Mononuclear cell (primary cell): ENCODE measurements around the gene PHB1. TPM values are rescaled to one million over a fixed set of nuclear protein-coding genes. Genes with fewer than 3 reads are reported as not detected.
A peak's percentile ranks its signal among the peaks of the same experiment; 100 is the strongest.
"Not testable (repeated sequence)": the region's sequence is repeated elsewhere in the genome, so short reads cannot be mapped to it uniquely, and the experiment has no call there.

Experiments
- H3K27me3 ChIP-seq: 2 replicates; pipeline ENCODE4 v1.6.0; 2011; ENCODE audit warnings: low read length, control low read depth; ENCODE audit not compliant: insufficient read depth
- H3K4me1 ChIP-seq: 2 replicates; pipeline ENCODE4 v1.5.1; 2011; ENCODE audit warnings: mild to moderate bottlenecking, low read length, control low read depth; ENCODE audit not compliant: insufficient read depth
- H3K4me3 ChIP-seq: 2 replicates; pipeline ENCODE4 v1.5.1; 2011; ENCODE audit warnings: mild to moderate bottlenecking, low read length, moderate library complexity
- H3K9me3 ChIP-seq: 2 replicates; pipeline ENCODE4 v1.5.1; 2011; ENCODE audit warnings: low read depth, mild to moderate bottlenecking, control low read depth, low read length
- total RNA-seq: library from RNA; depleted of rRNA; stranded (reverse); fragments of >200 nt; gene quantifications from one replicate; pipeline ENCODE4 v1.2.3, GENCODE V29; 2012

The PHB1 gene
- total RNA-seq, 1 donor, result 28.7 TPM

DNA sequence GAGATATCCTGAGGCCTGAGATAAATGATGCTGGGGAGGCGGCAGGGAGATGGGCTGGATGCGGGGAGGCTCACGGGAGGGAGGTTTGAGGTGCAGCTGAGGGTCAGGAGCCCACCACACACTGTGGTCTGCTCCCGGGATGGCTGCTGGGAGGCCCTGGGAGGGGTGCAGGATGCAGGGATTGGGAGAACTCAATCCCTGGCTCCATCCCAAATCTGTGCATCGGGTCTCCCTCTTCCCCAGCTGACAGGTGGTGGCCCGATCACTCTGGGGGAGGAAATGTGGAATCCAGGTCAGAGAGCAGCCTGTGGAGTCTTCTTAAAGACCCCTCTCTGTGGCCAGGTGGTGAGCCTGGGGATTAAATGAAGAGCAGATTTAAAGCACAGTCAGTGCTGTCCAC, 12.0 kb downstream of the PHB1 start:
- peaks cover 26% of the 10 kb centered on the region for H3K4me1 ChIP-seq
- no peaks in the 10 kb centered on the region for H3K9me3 ChIP-seq
- H3K27me3 ChIP-seq, result no peaks in the 10 kb centered on the region
- no peak overlapping the region for H3K4me3 ChIP-seq

DNA sequence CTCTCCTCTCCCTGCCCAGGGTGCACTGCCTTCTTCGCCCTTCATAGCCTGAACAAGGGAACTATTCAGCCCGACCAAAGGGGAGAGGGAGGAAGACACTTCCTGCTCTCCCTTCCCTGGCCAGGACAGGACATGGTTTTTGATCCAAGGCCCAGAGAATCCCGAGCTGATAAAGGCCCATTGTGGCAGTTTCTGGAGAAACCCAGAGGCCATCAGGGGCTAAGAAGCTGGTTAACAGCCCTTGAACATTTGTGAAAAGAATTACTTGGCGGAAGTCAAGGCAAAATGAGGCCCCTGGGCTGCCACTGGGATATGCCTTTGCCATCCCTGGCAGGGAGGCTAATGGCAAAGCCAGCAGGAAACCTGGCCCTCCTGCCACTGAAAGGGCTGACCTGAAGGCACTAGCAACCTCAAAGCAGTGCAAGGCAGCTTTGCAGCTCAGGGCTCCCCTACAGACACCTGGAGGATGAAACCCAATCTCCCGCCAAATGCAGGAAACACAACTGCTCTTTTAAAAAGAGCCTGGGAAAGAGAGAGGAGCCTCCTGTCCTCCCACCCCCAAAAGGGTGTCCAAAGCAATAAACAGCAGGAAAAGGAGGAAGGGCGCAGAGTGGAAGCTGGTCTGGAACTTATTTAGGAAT, 12.6 kb downstream of the PHB1 start:
- Histone ChIP-seq H3K27me3 (no peaks in the 10 kb centered on the region), H3K9me3 (no peaks in the 10 kb centered on the region), H3K4me3 (no peak overlapping the region), H3K4me1 (peaks cover 26% of the 10 kb centered on the region)

DNA sequence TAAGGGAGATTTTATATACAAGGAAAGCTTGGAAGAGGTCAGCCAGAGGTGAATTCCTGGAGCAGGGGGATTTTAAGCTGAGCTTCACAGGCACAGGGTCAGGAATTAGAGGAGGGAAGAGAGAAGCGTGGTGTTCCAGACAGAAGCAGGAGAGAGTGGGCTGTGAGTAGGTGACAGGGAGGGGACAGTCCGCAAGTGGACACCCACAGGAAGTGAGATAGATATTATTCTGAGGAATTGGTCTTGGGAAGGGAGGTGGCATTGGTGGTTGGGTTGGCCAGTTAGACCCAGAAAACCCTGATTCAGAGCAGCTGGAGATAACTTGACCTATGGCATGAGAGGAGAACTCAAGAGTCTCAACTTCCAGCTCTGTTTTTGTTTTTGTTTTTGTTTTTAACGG, 14.7 kb downstream of the PHB1 start:
- Histone ChIP-seq H3K27me3 (no peaks in the 10 kb centered on the region), H3K9me3 (no peaks in the 10 kb centered on the region), H3K4me1 (peaks cover 25% of the 10 kb centered on the region), H3K4me3 (no peak overlapping the region)

- Histone ChIP-seq H3K4me3 (no peak overlapping the region), H3K4me1 (peaks cover 27% of the 10 kb centered on the region)
These were observed 17.1 kb downstream of the PHB1 start for GRCh38 chr17:49397586-49397985.

GRCh38 chr17:49393491-49394255, 21.0 kb downstream of the PHB1 start:
- Histone ChIP-seq H3K4me3 (no peak overlapping the region), H3K9me3 (no peaks in the 10 kb centered on the region), H3K4me1 (peaks cover 66% of the 10 kb centered on the region), H3K27me3 (no peaks in the 10 kb centered on the region)

More at GRCh38 chr17:49397586-49397985, 17.1 kb downstream of the PHB1 start:
- Histone ChIP-seq H3K27me3 (no peaks in the 10 kb centered on the region), H3K9me3 (no peaks in the 10 kb centered on the region)

DNA sequence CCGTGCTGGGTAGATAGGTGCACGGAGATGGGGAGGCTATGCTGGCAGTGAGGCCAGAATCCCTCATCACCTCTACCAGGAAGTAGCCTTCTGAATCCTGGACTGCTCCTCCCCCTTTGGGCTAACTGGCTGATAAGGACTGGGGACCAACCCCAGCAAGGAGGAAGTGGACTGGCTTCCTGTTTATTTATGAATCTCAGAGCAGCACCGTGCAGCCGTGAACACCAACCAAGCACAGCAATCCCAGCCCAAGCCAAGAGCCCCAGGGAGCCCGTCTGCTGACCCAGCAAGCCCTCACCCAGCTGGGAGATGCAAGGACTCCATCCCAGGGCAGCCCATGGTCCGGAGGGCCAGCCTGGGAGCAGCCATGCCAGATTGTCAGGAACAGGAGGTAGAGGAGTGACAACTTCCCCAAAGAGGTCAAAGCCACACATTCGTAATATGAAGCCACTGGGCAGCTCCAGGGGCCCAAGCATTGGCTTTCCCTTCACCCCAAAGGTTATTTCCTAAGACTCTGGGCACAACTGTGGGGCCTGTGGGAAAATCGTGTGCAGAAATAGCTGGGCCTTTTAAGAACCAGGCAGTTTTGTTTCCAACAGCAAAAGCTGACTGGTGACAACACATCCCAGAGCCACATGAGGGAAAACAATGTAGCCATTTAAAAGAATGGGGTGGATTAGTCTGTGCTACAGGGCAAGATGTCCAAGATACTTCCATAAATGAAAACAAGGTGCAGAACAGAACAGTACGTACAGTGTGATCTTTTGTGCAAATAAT, 23.9 kb downstream of the PHB1 start:
- Histone ChIP-seq H3K9me3 (no peaks in the 10 kb centered on the region), H3K27me3 (no peaks in the 10 kb centered on the region), H3K4me1 (peaks cover 83% of the 10 kb centered on the region), H3K4me3 (peak overlapping the region; percentile 20)

DNA sequence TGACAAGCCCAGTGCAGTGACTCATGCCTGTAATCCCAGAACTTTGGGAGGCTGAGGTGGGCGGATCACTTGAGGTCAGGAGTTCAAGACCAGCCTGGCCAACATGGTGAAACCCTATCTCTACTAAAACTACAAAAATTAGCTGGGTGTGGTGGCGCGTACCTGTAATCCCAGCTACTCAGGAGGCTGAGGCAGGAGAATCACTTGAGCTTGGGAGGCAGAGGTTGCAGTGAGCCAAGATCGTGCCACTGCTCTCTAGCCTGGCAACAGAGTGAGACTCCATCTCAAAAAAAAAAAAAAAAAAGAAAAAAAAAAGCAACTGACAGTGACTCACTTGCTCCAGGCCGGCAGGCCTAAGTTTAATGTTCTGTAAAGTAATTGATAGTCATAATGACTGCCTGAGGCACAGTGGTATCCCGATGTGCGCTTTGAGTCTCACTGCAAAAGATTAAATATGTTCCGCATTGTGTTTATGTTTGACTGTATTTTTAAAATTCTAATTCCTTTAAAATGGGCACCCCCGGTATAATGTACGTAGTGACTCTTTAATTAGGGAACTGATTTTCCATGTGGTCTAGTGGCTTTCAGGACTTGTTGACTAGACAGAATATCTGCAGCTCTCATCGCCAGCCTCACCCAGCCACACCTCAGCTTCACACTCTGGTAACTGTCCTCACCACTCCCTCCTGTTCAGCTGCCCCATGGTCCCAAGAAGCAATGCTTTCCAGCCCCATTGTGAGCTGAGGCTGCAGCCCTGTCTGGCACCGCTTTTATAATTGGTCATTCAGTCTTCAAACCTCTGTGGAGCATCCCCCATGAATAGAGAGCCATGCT, 25.0 kb downstream of the PHB1 start:
- H3K27me3 ChIP-seq, H3K4me3 ChIP-seq, H3K9me3 ChIP-seq: not testable (repeated sequence)
- peaks cover 78% of the 10 kb centered on the region for H3K4me1 ChIP-seq

GRCh38 chr17:49388692-49389513, 25.8 kb downstream of the PHB1 start:
- H3K4me3 ChIP-seq, result no peak overlapping the region
- no peaks in the 10 kb centered on the region for H3K9me3 ChIP-seq
- no peaks in the 10 kb centered on the region for H3K27me3 ChIP-seq
- H3K4me1 ChIP-seq, result peaks cover 69% of the 10 kb centered on the region

DNA sequence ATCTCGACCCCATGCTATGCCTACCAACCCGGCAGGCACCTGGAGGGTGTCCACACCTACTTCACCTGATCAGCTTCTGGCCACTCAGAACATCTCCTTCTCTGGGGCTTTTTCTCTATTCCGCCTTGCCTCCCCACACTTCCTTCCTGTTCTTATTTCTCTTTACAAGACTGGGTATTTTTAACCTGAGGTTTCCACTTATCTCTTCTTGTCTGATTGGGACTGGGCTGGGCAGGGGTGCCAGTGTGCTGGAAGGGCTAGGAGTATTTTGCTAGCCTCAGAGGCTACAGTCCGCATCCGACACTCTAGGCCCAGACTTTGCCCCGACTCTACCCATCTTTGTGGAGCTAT, 26.4 kb downstream of the PHB1 start:
- Histone ChIP-seq H3K27me3 (no peaks in the 10 kb centered on the region), H3K4me1 (peaks cover 63% of the 10 kb centered on the region), H3K4me3 (no peak overlapping the region), H3K9me3 (no peaks in the 10 kb centered on the region)

GRCh38 chr17:49387498-49388289, 27.0 kb downstream of the PHB1 start:
- Histone ChIP-seq H3K27me3 (no peaks in the 10 kb centered on the region), H3K4me1 (peaks cover 57% of the 10 kb centered on the region), H3K9me3 (no peaks in the 10 kb centered on the region), H3K4me3 (no peak overlapping the region)

DNA sequence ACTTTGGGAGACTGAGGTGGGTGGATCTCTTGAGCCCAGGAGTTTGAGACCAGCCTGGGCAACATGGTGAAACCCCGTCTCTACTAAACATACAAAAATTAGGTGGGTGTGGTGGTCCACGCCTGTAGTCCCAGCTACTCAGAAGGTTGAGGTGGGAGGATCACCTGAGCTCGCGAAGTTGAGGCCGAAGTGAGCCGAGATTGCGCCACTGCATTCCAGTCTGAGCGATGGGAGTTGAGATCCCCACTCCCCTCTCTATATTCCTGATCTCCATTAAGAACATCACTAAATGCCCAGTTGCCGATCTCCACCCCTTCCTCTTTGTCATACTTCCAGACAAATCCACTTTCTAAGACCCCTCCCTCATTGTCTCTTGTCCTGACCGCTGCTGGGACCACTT, 28.3 kb downstream of the PHB1 start:
- Histone ChIP-seq H3K4me3 (no peak overlapping the region), H3K27me3 (no peaks in the 10 kb centered on the region), H3K4me1 (peaks cover 48% of the 10 kb centered on the region), H3K9me3 (no peaks in the 10 kb centered on the region)

GRCh38 chr17:49384951-49385350, 29.7 kb downstream of the PHB1 start:
- H3K4me1 ChIP-seq, result peaks cover 43% of the 10 kb centered on the region
- H3K4me3 ChIP-seq, result no peak overlapping the region
- H3K27me3 ChIP-seq, result no peaks in the 10 kb centered on the region
- no peaks in the 10 kb centered on the region for H3K9me3 ChIP-seq

GRCh38 chr17:49383060-49383459, 31.6 kb downstream of the PHB1 start:
- Histone ChIP-seq H3K4me1 (peaks cover 25% of the 10 kb centered on the region), H3K27me3 (no peaks in the 10 kb centered on the region), H3K9me3 (no peaks in the 10 kb centered on the region), H3K4me3 (no peak overlapping the region)
